NCI-H2196 treated with DMSO at 0.1 percent for 48 hours (cell line): ENCODE data around the gene PPARG.
"Not testable (repeated sequence)": the region's sequence is repeated elsewhere in the genome, so short reads cannot be mapped to it uniquely, and the experiment has no call there.

Experiments
- DNase-seq: peaks from one replicate; lab custom pipeline; 2025; ENCODE audit not compliant: unreplicated experiment; lab: John Stamatoyannopoulos, UW

The PPARG gene

GRCh38 chr3:12456441-12456840 is 167.6 kb downstream of the PPARG start:
- no peak for DNase-seq

GRCh38 chr3:12457380-12457779 is 168.5 kb downstream of the PPARG start:
- DNase-seq: not testable (repeated sequence)

GRCh38 chr3:12458901-12459300 is 170.0 kb downstream of the PPARG start:
- DNase-seq: no peak

GRCh38 chr3:12460127-12460526 is 171.3 kb downstream of the PPARG start:
- DNase-seq: no peak

- no peak for DNase-seq
Measured at GRCh38 chr3:12461097-12461649, 172.3 kb downstream of the PPARG start.

GRCh38 chr3:12462159-12462947 is 173.5 kb downstream of the PPARG start:
- DNase-seq: no peak

- DNase-seq: no peak
Measured at GRCh38 chr3:12463686-12464085, 174.8 kb downstream of the PPARG start.

GRCh38 chr3:12464181-12464580 is 175.3 kb downstream of the PPARG start:
- DNase-seq: no peak

- no peak for DNase-seq
Measured at GRCh38 chr3:12465151-12465835, 176.4 kb downstream of the PPARG start.

GRCh38 chr3:12465836-12466225 is 177.0 kb downstream of the PPARG start:
- DNase-seq: no peak

- DNase-seq: no peak
Measured at GRCh38 chr3:12467746-12468145, 178.9 kb downstream of the PPARG start.

GRCh38 chr3:12468276-12468675 is 179.4 kb downstream of the PPARG start:
- DNase-seq: no peak

GRCh38 chr3:12468757-12469156 is 179.9 kb downstream of the PPARG start:
- DNase-seq: no peak

- not testable (repeated sequence) for DNase-seq
Measured at GRCh38 chr3:12469222-12469621, 180.4 kb downstream of the PPARG start.

- DNase-seq: no peak
Measured at GRCh38 chr3:12470111-12470510, 181.2 kb downstream of the PPARG start.

- DNase-seq: no peak
Measured at GRCh38 chr3:12470680-12471079, 181.8 kb downstream of the PPARG start.

- no peak for DNase-seq
Measured at GRCh38 chr3:12471241-12471640, 182.4 kb downstream of the PPARG start.

- DNase-seq: no peak
Measured at GRCh38 chr3:12472000-12472610, 183.2 kb downstream of the PPARG start.

GRCh38 chr3:12472796-12473195 is 183.9 kb downstream of the PPARG start:
- DNase-seq: no peak

GRCh38 chr3:12473511-12473910 is 184.6 kb downstream of the PPARG start:
- no peak for DNase-seq

- no peak for DNase-seq
Measured at GRCh38 chr3:12476238-12476897, 187.5 kb downstream of the PPARG start.
